Keratinocyte (primary cell): Measurements from ENCODE around the gene NPNT.

Experiments used
- CTCF ChIP-seq, 3 experiments: IDR thresholded peaks in 1 of 3; conservative IDR thresholded peaks in 1 of 3; optimal IDR thresholded peaks in 1 of 3; 2 replicates in 2 of 3; 3 replicates in 1 of 3; pipeline versions ENCODE3 to v1.5.1; 2011; ENCODE audit warnings: low read length in 3 of 3, mild to moderate bottlenecking in 3 of 3, moderate library complexity in 2 of 3, control low read depth in 1 of 3, inconsistent platforms in 1 of 3; ENCODE audit not compliant: insufficient read depth in 2 of 3; ENCODE audit errors: extremely low read depth in 1 of 3
- EZH2 ChIP-seq: IDR thresholded peaks from one replicate; pipeline ENCODE4 v1.6.1; 2012; ENCODE audit warnings: inconsistent platforms, mild to moderate bottlenecking, low read length, moderate library complexity

DNA sequence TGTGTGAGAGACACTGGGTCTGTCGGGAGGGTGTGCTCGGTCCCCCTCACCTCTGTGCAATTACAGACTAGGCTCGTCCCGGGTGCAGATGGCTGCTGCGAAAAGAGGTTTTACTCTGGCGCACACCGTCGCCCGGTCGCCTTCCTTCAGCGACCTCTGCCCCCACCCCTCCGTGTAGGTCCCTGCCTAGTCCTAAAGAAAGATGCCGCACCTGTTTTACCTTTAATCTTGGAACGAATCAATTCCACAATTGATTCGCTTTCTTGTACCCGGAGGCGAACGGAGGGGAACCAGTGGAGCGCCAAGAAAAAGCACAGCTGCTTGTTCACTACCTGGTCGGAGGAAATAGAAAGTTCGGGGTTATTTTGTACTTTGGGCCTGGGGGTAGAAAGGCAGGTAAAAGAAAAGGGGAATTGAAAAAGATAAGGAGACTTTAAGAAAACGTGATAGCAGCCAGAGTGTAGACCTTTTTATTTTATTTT lies 1.2 kb downstream of the NPNT start:
- TF ChIP-seq EZH2 (peak; percentile 77), CTCF (optimal IDR thresholded peaks at IDR 0.05 in 1 of 3, IDR thresholded peaks at IDR 0.05 in 1 of 3, conservative IDR thresholded peaks at IDR 0.05 in 1 of 3; ENCODE audit: extremely low read depth in 1 of 3, insufficient read depth in 2 of 3, low read length in 3 of 3) (no peak)
